A204.1 (cell line): ENCODE measurements around the gene ADAMTS20.

Experiments used
- FAIRE-seq: peaks from 2 replicates; lab custom pipeline; 2012; peaks lifted over from hg19 to GRCh38; lab: Jason Lieb, UNC

The ADAMTS20 gene

GRCh38 chr12:43482311-43483085 is 69.5 kb downstream of the ADAMTS20 start:
- FAIRE-seq, result no peak

- FAIRE-seq, result no peak
These were observed 71.4 kb downstream of the ADAMTS20 start for GRCh38 chr12:43480591-43480990.

- no peak for FAIRE-seq
These were observed 89.3 kb downstream of the ADAMTS20 start for GRCh38 chr12:43462741-43463140.

GRCh38 chr12:43462080-43462479 is 89.9 kb downstream of the ADAMTS20 start:
- FAIRE-seq, result no peak

GRCh38 chr12:43459285-43459684 is 92.7 kb downstream of the ADAMTS20 start:
- no peak for FAIRE-seq

- no peak for FAIRE-seq
These were observed 98.2 kb downstream of the ADAMTS20 start for GRCh38 chr12:43453761-43454160.

- FAIRE-seq, result peak; percentile 54
These were observed 107.0 kb downstream of the ADAMTS20 start for GRCh38 chr12:43444940-43445564.

GRCh38 chr12:43436597-43436996 is 115.4 kb downstream of the ADAMTS20 start:
- no peak for FAIRE-seq

- no peak for FAIRE-seq
These were observed 117.4 kb downstream of the ADAMTS20 start for GRCh38 chr12:43434614-43435013.

- FAIRE-seq, result no peak
These were observed 123.9 kb downstream of the ADAMTS20 start for GRCh38 chr12:43428088-43428600.

- FAIRE-seq, result no peak
These were observed 126.6 kb downstream of the ADAMTS20 start for GRCh38 chr12:43425361-43425760.

- no peak for FAIRE-seq
These were observed 135.0 kb downstream of the ADAMTS20 start for GRCh38 chr12:43416981-43417380.

- FAIRE-seq, result no peak
These were observed 144.0 kb downstream of the ADAMTS20 start for GRCh38 chr12:43407816-43408645.

GRCh38 chr12:43406801-43407200 is 145.2 kb downstream of the ADAMTS20 start:
- no peak for FAIRE-seq

GRCh38 chr12:43402436-43402835 is 149.6 kb downstream of the ADAMTS20 start:
- FAIRE-seq, result no peak

- FAIRE-seq, result no peak
These were observed 150.9 kb downstream of the ADAMTS20 start for GRCh38 chr12:43401096-43401495.

- FAIRE-seq, result no peak
These were observed 155.3 kb downstream of the ADAMTS20 start for GRCh38 chr12:43396671-43397070.

- FAIRE-seq, result no peak
These were observed 159.9 kb downstream of the ADAMTS20 start for GRCh38 chr12:43392116-43392515.

GRCh38 chr12:43381879-43382278 is 170.1 kb downstream of the ADAMTS20 start:
- no peak for FAIRE-seq

GRCh38 chr12:43378448-43378847 is 173.6 kb downstream of the ADAMTS20 start:
- no peak for FAIRE-seq

GRCh38 chr12:43370263-43370662 is 181.7 kb downstream of the ADAMTS20 start:
- FAIRE-seq, result no peak

GRCh38 chr12:43362910-43363694 is 188.9 kb downstream of the ADAMTS20 start:
- no peak for FAIRE-seq
